BLaER1 treated with 17β-estradiol and CSF1 and Interleukin-3, amounts not matched to agents 10 nM and 100 nM (cell line): ENCODE data around the gene ARPC5.

Source experiments
- H3K27ac ChIP-seq, 11 experiments: shearing (Covaris generic); formaldehyde crosslinking; 2 replicates each; pipeline ENCODE4 v1.8.1; 2022
- H3K27me3 ChIP-seq, 11 experiments: shearing (Covaris generic); formaldehyde crosslinking; 2 replicates each; pipeline ENCODE4 v1.8.1; 2022
- H3K36me3 ChIP-seq, 11 experiments: shearing (Covaris generic); formaldehyde crosslinking; 2 replicates each; pipeline ENCODE4 v1.8.1; 2022
- H3K4me1 ChIP-seq, 10 experiments: shearing (Covaris generic); formaldehyde crosslinking; 2 replicates each; pipeline ENCODE4 v1.8.1; 2022
- H3K4me2 ChIP-seq, 11 experiments: shearing (Covaris generic); formaldehyde crosslinking; 2 replicates each; pipeline ENCODE4 v1.8.1; 2022
- H3K4me3 ChIP-seq, 10 experiments: shearing (Covaris generic); formaldehyde crosslinking; 2 replicates each; pipeline ENCODE4 v1.8.1; 2022
- H3K9ac ChIP-seq, 11 experiments: shearing (Covaris generic); formaldehyde crosslinking; 2 replicates each; pipeline ENCODE4 v1.8.1; 2022
- H3K9me3 ChIP-seq, 11 experiments: shearing (Covaris generic); formaldehyde crosslinking; replicated peaks in 1 of 11; 2 replicates each; pipeline ENCODE4 v1.8.1; 2022
- H4K20me1 ChIP-seq, 11 experiments: shearing (Covaris generic); formaldehyde crosslinking; 2 replicates each; pipeline ENCODE4 v1.8.1; 2022
- Cebpa-rat ChIP-seq, 11 experiments: shearing (Covaris generic); IDR thresholded peaks; 2 replicates each; pipeline ENCODE4 v1.8.1; 2022

Gene ARPC5

GRCh38 chr1:183576537-183576936, 59.0 kb downstream of the ARPC5 start:
- Histone ChIP-seq H3K4me1 (peaks cover 57 to 78% (median 71%) of the 10 kb centered on the region in 10 experiments), H3K9me3 (peaks cover 0 to 7% (median 0%) of the 10 kb centered on the region in 11 experiments; a peak in 1 of 22 replicates), H3K27ac (peak overlapping the region in 8 of 11 experiments; percentile 0 to 96 (median 93); a peak in 13 of 22 replicates), H3K9ac (peak overlapping the region in 6 of 11 experiments; percentile 15 to 82 (median 46); a peak in 6 of 22 replicates), H3K36me3 (peaks cover 0 to 85% (median 58%) of the 10 kb centered on the region in 11 experiments; a peak in 15 of 22 replicates), H3K27me3 (no peaks in the 10 kb centered on the region), H3K4me2 (peak overlapping the region; percentile 28 to 97 (median 91); a peak in 20 of 22 replicates), H4K20me1 (peaks cover 0 to 68% (median 0%) of the 10 kb centered on the region in 11 experiments; a peak in 6 of 22 replicates), H3K4me3 (peak overlapping the region in 7 of 10 experiments; percentile 16 to 50 (median 29); a peak in 9 of 20 replicates)
- TF ChIP-seq Cebpa-rat (IDR thresholded peaks at IDR 0.05), result no peak

GRCh38 chr1:183575606-183576005, 60.0 kb downstream of the ARPC5 start:
- H3K4me3 ChIP-seq, result no peak overlapping the region; a peak in 1 of 20 replicates
- no peak overlapping the region for H3K9ac ChIP-seq
- no peak for TF ChIP-seq Cebpa-rat (IDR thresholded peaks at IDR 0.05)
- H3K4me2 ChIP-seq, result peak overlapping the region in 8 of 11 experiments; percentile 73 to 97 (median 94); a peak in 16 of 22 replicates
- H3K4me1 ChIP-seq, result peaks cover 51 to 73% (median 62%) of the 10 kb centered on the region in 10 experiments
- H3K27me3 ChIP-seq, result no peaks in the 10 kb centered on the region
- peaks cover 0 to 68% (median 0%) of the 10 kb centered on the region in 11 experiments; a peak in 6 of 22 replicates for H4K20me1 ChIP-seq
- H3K36me3 ChIP-seq, result peaks cover 0 to 87% (median 65%) of the 10 kb centered on the region in 11 experiments; a peak in 15 of 22 replicates
- peak overlapping the region in 3 of 11 experiments; percentile 95 to 96 (median 96); a peak in 4 of 22 replicates for H3K27ac ChIP-seq
- H3K9me3 ChIP-seq, result peaks cover 0 to 7% (median 0%) of the 10 kb centered on the region in 11 experiments; a peak in 1 of 22 replicates

- no peak for TF ChIP-seq Cebpa-rat (IDR thresholded peaks at IDR 0.05)
- Histone ChIP-seq H3K27ac (peak overlapping the region in 1 of 11 experiments; percentile 3; a peak in 1 of 22 replicates), H3K4me3 (no peak overlapping the region), H3K36me3 (peaks cover 0 to 100% (median 82%) of the 10 kb centered on the region in 11 experiments; a peak in 15 of 22 replicates), H3K9me3 (peaks cover 0 to 7% (median 0%) of the 10 kb centered on the region in 11 experiments; a peak in 1 of 22 replicates), H3K9ac (no peak overlapping the region), H3K4me1 (peaks cover 43 to 74% (median 51%) of the 10 kb centered on the region in 10 experiments), H4K20me1 (peaks cover 0 to 66% (median 0%) of the 10 kb centered on the region in 11 experiments; a peak in 6 of 22 replicates), H3K27me3 (no peaks in the 10 kb centered on the region), H3K4me2 (no peak overlapping the region; a peak in 1 of 22 replicates)
Observed at GRCh38 chr1:183572721-183573120, 62.9 kb downstream of the ARPC5 start.

GRCh38 chr1:183571678-183572268, 63.8 kb downstream of the ARPC5 start:
- no peak for TF ChIP-seq Cebpa-rat (IDR thresholded peaks at IDR 0.05)
- H3K27me3 ChIP-seq, result no peaks in the 10 kb centered on the region
- H4K20me1 ChIP-seq, result peaks cover 0 to 68% (median 0%) of the 10 kb centered on the region in 11 experiments; a peak in 6 of 22 replicates
- H3K4me1 ChIP-seq, result peaks cover 43 to 74% (median 51%) of the 10 kb centered on the region in 10 experiments
- peaks cover 0 to 7% (median 0%) of the 10 kb centered on the region in 11 experiments; a peak in 1 of 22 replicates for H3K9me3 ChIP-seq
- no peak overlapping the region for H3K4me2 ChIP-seq
- no peak overlapping the region for H3K27ac ChIP-seq
- H3K9ac ChIP-seq, result no peak overlapping the region
- no peak overlapping the region for H3K4me3 ChIP-seq
- H3K36me3 ChIP-seq, result peaks cover 0 to 100% (median 91%) of the 10 kb centered on the region in 11 experiments; a peak in 15 of 22 replicates
